Activated CD4-positive, alpha-beta T cell treated with anti-CD3 and anti-CD28 coated beads for 48 hours (primary cell): ENCODE measurements around the gene RXRA.

Experiments used
- DNase-seq: peaks from one replicate; pipeline ENCODE4 v3.0.0-alpha.2; 2020

RXRA gene

DNA sequence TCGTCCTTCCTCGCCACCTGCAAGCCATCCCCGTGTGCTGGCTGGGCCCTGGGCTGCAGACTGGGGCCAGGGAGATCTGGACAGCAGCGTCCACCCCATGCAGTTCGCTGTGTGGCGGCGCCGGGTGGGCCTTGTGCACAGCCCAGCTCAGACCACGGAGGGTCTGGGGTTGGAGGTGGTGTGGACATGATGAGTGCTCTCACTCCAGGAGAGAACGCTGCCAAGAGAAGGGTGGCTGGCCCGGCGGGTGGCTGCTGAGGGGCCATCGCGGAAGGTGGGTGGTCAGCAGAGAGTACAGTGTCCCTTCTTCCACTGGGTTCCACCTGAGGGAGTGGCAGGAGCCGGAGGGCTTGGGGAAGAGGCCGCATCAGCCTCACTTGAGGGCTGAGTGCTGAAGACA, 44.4 kb downstream of the RXRA start:
- DNase-seq, result no peak

DNA sequence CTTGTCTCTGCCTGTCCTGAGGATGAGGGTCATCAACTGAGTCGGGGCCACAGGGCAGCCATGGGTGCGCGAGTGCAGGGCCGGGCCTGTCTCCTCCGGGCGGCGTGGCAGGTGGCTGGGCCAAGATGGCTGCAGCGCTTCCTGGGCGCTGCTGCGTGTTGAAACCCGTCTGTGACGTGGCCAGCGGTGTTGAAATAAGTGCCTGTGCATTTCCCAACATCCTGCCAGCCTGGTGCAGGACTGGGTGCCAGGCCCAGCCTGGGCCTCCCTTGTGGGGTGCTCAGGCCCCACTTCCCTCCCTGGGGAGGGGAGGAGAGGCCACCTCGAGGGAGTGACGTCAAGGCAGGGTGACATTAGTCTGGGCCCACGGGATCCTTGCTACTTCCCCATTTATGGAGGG, 45.5 kb downstream of the RXRA start:
- DNase-seq, result no peak

DNA sequence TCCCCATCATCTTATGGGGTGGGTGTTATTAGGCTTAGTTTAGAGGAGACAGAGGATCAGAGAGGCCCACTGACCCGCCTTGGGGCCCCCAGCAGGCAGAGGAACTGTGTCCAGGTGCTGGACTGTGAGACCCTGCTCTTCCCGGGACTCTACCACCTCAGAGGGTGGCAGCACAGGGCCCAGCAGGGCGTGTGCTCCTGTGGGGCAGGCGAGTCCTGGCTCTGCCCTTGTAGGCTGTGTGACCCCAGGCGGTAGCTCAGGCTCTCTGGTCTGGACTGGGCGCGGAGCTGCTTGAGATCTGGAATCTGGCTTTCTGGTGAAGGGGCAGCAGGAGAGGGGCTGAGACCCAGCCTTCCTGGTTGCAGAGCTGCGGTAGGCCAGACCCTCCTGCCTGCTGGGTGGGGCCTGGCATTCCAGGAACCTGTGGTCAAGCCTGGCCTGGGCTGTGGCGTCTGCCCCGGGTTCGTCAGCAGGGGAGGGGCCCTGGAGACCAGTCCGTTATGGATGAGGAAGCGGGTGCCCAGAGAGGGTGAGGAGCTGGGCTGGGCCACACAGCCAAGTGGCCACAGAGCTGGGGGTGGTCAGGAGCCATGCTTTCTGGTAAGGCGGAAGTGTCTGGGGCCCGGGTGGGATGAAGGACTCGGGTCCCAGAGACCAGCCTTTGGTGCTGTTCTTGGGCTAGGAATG, 46.5 kb downstream of the RXRA start:
- DNase-seq, result no peak

DNA sequence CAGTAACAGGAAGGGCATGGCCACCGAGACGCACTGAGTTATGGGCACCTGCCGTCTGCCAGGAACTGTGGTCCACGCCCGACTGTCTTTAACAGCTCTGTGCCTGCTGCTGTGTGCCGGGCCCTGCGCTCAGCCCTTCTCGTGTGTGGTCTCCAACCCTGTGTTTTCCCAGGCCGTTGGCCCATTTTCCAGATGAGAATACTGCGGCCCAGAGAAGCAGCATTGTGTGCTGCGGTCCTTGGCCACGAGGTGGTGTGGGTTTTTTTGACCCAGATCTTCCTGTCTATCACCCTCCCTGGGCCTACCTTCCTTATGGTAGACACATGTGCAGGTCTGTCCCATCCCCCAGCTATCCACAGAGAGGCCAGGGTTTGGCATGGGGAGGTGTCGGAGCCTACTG, 47.0 kb downstream of the RXRA start:
- no peak for DNase-seq

DNA sequence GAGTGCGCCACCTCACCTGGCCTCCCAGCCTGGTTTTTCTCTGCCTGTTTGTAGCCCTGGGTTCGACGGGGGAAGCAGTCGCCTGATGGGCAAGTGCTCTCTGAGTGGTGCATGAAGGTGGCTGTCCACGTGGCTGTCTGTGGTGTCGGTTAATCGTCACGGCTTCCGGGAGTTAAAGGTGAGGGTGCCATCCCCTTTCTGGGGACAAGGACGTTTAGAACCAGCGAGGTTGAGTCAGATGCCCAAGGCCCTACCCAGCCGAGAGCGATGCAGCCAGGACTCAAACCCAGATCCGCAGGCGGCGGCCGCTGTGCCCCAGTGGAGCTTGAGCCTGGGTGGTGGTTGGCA, 47.7 kb downstream of the RXRA start:
- no peak for DNase-seq

DNA sequence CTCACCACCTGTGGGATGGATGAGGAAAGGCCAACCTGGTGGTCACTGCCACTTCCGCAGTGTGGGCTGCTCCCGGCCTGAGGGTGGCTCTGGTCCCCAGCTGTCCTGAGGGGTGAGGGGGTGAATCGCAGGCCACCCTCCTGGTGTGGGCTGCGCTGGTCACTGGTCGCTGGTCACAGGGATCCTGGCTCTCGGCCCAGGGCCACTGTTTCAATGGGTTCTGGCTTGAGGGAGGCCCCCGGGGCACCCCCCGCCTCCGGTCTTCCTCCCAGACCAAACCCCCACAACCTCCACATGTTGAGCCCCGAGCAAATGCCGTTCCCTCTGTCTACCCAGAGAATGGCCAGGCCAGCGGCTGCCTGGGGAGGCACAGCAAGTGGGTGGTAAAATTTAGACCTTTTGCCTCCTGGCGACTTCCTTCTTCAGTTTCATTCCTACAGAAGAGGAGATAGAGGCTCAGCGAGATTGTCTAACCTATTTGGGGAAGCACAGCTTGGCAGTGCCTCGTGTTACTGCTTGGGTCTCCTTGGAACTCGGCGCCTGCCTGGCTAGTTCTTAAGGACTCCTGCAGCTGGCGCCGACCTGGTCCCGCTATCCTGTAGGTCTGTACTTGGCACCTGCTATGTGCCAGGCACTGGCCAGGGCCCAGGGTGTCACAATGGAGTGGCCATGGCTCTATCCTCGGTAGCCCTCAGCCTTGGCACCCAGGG, 48.2 kb downstream of the RXRA start:
- DNase-seq, result no peak

DNA sequence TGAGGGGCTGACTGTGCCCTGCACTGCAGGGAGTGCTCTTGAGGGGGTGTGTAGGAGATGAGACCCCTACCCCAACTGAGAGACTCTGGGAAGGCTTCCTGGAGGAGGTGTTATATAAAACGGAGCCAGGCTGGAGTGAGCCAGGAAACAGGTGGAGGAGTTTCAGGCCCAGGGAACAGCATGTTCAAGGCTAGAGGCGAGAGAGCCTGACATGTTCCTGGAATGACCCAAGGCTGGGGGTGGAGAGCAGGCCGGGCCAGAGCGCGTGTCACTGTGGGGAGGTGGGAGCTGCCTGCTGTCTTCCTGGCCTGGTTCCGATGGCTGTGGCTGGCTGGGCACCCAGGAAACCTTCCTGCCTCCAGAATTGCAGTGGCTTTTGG, 48.7 kb downstream of the RXRA start:
- DNase-seq, result no peak

DNA sequence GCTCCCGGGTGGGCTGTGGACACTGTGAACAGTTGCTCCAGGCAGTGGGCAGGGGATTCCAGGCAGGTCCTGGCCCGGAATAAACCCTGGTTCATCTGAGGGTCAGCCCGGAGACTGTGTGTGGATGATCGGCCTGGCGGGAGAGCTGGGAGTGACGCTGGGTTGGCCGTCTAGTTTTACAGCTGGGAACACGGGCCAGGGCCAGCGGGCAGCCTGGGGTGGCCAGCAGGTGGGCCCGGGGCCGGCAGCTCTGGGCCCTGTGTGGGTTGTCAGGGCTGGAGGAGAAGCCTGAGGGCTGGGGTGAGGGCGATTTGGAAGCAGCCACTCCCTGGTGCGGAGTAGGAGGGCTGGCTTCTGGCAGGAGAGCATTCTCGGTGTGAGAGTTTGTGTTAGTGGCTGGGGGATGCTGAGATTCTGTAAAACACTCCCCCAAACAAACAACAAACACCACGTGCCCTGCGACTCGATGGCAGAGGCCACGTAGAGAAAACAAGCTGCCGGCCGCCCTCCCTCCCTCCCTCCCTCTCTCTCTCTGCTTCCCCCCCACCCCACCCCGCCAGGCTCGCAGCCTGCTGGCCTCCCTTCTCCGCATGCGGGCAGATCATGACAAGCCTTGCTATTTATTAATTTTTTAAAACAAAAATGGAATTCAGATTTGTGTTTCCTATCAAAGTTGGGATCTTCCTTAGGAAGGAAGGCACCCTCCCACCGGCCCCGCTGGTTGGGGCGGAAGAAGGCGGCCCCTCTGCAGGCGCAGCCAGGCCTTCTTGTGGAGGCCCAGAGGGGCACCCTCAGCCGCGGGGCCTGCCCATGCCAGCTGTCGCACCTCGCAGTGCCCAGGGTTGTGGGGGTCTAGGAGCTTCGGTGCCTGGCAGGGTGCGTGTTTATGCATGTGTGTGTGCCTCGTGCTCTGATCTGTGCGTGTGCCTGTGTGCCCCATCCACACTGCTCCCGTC, 49.5 kb downstream of the RXRA start:
- no peak for DNase-seq

DNA sequence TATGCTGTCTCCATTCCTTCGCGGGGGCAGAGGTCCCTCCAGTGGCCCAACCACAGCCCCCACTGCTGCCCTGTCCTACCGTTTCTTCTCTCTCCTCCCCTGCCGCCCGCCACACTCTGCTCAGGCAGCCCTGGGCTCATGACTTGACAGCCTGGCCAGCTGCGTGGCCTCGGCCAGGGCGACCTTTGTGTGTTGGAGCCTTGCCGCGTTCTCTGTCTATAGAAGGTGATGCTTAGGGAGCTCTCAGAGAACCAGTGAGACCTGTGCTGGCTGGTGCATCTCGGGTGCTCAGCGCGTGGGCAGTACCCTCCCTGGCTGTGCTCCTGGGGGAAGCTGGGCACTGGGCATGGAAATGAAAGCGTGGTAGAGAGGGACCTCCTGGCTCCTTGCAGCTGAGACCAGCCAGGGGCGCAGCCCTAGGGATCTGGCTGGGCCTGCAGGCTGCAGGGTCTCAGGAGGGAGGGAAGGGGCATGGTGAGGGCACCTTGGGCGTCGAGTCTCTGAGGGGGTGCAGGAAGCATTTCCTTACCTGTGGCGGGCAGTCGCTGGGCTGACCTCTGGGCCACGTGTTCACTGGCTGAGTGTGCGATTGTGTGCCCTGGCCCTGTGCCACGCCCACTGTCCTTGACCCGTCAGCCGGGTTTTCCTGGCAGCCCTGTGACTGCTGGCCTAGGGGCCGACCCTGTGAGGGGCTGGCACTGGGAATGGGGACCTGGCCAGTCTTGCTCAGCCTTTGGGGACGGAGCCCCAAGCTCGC, 50.3 kb downstream of the RXRA start:
- no peak for DNase-seq

DNA sequence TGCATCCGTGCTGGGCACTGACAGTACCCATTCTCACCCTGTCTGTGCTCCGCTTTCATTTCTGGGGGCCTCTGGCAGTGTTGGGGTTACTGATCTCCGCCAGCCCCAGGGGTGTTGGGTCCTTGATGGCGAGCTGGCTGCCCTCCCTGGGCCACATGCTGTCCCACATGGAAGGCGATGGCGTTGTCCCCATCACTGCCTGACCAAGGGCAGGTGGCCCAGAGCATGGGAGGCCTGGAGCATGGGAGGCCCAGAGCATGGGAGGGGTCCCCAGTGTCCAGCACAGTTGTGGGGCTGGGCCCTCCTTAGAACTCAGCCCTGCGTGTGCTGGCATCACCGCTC, 50.9 kb downstream of the RXRA start:
- DNase-seq, result no peak

DNA sequence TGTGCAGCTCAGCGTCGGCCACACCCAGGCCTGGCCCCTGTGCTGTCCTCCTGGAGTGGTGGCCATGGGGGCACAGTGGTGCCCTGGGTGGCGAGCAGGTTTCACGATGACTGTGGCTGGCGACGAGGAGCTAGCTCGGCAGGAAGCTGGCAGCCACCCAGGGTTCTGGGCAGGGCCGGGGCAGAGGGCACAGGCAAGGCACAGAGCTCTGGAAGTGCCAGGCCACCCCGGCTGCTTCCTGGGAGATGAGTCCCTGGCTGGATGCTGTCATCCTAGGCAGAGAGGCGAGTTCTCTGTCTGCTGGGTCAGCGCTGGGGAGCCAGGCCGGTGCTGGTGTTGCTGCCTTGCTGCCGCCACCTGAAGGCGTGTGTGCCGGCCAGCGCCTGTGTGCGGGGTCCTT, 51.7 kb downstream of the RXRA start:
- no peak for DNase-seq

DNA sequence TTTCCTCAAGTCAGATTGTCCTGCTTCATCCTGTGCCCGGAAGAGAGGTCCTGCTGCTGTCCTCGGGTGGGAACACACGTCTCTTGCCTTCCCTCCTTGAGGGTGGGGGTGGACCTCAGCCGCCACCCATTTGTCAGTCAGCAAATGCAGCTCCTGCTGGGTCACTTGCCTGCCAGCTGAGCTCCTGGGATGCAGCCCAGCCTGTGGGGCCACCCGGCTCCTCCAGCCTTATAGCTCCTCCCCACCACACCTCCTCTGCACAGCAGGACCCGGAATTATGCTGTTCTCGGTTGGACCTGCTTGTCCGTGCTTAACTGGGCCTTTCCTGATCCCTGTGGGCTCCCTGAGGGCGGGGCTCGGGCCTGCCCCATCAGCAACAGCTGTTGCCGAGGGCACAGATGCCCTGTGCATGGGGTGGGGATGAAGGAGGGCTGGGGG, 52.7 kb downstream of the RXRA start:
- no peak for DNase-seq

DNA sequence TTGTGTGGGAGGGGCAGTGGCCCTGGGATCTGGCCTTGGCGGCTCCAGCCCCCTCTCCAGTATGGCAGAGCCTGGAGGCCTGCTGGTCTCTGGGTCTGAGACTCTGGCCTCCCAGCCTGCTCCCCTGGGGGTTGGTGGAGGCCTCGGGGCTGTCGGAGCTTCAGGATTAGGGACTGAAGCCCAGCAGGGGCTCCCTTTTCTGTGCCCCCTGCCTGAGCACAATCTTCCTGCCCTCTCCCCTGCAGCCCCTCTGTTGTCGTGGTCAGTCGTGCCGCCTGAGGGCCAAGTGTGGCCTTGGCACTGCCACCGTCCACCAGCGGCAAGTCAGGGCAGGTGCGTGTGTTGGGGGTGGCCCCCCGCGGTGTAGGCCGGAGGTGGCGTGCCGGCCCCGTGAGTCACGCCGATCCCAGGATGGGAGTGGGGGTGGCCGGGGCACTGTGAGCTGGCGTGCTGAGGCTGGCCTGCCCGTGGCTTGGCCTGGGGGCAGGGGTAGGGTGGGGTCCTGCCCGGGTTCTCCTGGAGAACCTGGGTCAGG, 53.6 kb downstream of the RXRA start:
- DNase-seq, result no peak

DNA sequence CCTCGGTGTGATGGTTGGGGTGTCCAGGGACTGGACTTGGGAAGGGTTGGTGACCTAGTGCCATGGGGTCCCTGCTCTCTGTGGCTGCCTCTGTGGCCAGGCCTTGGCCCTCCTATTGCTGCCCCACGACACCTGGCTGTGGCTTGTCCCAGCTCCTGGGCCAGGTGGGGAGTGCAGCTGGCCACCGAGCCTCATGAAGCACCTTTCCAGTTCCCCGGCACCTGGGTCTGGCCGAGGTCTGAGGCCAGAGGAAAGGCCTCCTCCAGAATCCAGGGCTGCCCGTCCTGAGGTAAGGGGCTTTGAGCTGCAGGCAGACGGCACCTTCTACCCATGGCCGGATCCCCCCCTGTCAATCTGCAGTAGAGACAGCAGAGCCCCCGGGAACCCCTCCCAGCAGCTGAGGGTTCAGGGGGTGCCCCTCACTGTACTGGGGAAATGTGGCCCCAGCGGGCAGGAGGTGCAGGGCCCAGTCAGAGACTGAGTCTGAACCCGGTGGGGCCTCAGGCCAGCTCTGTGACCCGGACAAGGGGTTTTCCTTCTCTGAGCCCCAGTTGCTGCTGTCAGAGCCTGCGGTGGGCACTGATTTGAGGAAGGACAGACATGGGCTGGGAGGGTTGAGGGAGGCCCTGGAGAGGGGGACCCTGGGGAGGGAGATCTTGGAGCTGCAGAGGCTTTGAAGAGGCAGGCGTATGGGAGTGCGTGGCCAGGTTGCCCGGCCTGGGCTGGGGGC, 54.5 kb downstream of the RXRA start:
- DNase-seq, result no peak

DNA sequence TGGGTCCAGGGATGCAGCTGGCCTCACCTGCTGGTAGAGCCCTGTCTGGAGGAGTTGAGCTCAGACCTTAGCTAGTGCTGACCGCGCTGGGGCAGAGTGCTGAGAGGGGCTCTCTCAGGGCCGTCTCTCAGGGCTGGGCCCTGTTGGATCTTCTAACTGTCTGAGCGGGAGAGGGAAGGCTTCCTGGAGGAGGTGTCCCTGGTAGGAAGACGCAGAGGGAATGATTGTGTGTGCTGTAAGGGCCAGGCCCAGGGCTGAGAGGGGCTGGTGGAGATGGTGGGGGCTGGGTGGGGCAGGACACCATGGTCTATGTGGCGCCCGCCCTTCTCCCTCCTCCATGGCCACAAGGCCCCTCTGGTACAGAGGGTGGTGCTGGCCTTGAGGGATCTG, 55.0 kb downstream of the RXRA start:
- no peak for DNase-seq

DNA sequence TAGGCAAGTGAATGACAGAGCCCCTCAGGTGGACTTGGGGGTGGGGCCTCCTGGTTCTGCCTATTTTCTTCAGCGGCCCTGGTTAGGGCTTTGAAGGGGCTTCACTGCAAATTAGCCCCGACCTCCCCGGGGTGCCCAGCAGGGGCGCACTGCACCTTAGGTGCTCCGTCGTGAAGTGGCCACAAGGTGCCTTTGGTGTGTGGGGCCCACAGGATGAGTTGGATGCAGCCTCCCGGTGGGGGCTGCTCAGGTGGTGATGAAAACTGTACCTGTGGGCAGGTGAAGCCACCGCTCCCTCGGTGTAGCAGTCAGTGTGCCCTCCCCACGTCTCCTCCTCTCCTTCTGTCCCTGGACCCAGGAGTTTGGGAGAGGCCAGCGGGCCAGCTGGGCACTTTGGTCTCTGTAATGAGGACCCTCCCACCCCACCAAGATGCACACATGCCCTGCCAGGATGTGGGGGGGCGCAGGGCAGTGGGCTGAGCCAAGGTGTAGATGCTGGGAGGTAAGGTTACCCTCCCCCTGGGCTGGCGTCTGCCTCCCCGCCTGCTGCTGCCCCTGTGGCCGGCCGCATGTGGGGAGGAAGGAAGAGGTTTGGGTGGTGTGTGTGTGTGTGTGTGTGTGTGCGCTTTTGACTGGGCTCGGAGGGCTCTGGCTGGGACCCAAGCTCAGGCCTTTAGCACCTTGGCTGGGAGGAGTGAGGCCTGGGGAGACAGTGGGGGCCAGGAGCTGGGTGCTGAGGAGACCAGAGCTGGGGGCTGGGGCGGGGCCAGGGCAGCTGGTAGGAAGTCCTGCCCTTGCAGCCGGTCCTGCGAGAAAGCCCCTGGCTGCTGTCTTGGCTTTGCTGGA, 55.6 kb downstream of the RXRA start:
- DNase-seq, result peak; percentile 51

DNA sequence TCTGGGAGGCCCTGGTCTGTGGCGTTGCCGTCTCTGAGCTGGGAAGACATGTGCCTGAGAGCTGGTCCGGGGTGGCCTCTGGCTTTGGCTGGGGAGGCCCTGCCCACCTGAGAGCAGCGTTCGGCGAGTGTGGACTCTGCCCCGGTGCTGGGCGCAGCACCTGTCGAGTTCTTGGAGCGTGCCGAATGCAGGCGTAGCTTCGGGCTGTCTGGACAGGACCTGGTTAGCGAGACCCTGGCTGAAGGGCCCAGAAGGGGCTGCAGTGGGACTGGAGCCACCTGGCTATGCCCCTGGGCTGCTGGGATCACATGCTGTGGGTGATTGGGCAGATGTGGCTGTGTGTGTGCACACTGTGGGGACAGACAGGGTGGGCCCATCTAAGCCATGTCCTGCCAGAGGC, 56.5 kb downstream of the RXRA start:
- no peak for DNase-seq

DNA sequence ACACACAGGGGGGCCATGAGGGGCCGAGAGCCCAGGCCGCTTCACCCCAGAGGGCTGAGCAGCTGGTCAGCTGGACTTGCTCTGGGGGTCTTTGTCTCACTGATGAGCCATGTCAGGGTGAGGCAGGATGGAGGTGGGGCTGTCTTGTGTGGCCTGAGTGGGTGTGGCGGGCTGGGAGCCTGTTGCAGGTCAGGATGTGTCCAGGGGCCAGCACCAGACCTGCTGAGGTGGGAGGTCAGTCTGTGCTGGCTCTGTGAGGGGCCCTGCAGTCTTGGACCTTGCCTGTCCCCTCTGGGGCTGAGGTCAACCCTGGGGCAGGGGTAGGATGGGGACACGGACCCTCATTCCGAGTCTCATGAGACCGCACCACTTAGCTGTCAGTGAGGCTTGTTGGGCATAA, 56.9 kb downstream of the RXRA start:
- no peak for DNase-seq

DNA sequence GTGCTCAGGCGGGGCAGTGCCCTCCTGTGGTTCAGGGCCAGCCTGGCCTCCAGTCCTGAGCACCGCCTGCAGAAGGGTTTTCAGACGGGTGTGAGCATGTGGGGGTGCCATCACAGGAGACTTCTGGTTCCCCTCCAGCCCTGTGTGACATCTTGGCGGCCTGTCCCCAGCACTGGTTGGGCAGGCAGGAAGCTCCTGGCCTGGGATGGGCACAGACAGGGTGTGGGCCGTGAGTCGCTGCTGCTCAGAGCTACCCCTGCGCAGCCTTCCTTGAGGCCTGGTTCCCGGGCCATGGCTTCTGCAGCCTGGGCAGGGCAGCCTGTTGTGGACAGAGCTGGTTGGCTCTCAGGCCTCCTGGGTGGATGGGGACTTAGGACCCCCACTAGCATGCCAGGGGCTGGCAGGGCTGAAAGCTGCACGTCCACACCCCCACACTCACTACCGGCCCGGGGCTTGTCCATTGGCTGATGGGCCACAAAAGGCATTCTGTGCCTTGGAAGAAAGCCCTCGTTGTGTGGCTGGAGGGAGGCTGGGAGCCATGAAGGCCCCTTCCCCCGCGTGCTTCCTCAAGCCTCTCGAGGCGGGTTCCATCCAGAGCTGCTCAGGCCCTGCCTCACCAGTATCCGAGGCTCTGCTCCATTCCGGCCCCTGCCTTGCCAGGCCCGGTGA, 58.7 kb downstream of the RXRA start:
- no peak for DNase-seq

DNA sequence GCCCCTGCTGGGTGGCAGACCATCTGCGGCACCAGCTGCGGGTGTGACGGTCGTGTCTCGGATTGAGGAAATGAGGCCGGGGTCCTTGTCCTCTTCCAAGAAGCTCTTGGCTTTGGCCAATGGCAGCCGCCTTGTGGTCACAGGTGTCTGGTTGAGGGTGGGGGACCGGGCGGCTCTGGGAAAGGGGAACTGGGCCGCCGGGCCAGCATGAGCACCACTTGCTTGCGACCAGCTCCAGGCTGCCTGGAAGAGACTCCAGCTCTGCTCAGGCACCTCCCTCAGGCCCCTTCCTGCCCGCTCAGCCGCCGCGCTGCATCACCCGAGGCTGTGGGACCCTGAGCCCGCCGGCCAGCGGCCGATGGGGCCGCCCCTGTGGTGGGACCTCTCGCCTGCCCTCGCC, 59.7 kb downstream of the RXRA start:
- DNase-seq, result no peak
